Dendritic cell treated with granulocyte-macrophage colony-stimulating factor and Interleukin-4, amounts not matched to agents 40 ng/mL and 50 ng/mL, for 4 days (primary cell): ENCODE measurements around the gene PTX4.
"Not testable (repeated sequence)": the region's sequence is repeated elsewhere in the genome, so short reads cannot be mapped to it uniquely, and the experiment has no call there.

Source experiments
- H3K27ac Mint-ChIP-seq: one replicate; pipeline ENCODE4 v1.8.0; 2022; ENCODE audit warnings: mild to moderate bottlenecking, mixed read lengths
- H3K27me3 Mint-ChIP-seq: one replicate; pipeline ENCODE4 v1.8.0; 2022; ENCODE audit warnings: mild to moderate bottlenecking, mixed read lengths
- H3K36me3 Mint-ChIP-seq: one replicate; pipeline ENCODE4 v1.8.0; 2022; ENCODE audit warnings: low read depth, mixed read lengths
- H3K4me1 Mint-ChIP-seq: one replicate; pipeline ENCODE4 v1.8.0; 2022; ENCODE audit warnings: low read depth, mixed read lengths
- H3K4me3 Mint-ChIP-seq: one replicate; pipeline ENCODE4 v1.8.0; 2022; ENCODE audit warnings: mild to moderate bottlenecking, moderate library complexity, mixed read lengths
- H3K9me3 Mint-ChIP-seq: one replicate; pipeline ENCODE4 v1.8.0; 2022; ENCODE audit warnings: mixed read lengths
- intact Hi-C: fragments of 100-400 bp; cut with micrococcal nuclease; formaldehyde crosslinking; loops from one replicate; pipeline ENCODE4 v1.15.0; 2022

PTX4 gene

DNA sequence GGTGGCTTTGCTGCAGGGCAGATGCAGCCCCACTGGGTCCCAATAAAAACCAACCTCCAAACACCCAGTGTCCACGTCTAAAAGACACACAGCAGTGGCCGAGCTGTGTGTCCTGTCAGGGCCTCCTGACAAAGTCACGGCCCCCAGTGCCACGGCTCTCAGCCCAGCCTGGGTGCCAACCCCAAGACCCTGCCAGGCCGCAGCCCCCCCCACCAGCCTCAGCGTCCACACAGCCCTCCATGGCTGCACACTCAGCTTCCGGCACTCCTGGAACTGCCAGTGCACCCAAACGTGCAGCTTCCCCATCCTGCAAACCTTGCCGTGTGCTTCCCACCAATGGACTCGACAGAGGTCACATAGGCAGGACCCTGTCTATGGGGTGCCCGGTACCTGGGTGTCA is 40.8 kb downstream of the PTX4 start:
- no peaks in the 10 kb centered on the region for H3K27me3 Mint-ChIP-seq
- H3K9me3 Mint-ChIP-seq: no peaks in the 10 kb centered on the region

DNA sequence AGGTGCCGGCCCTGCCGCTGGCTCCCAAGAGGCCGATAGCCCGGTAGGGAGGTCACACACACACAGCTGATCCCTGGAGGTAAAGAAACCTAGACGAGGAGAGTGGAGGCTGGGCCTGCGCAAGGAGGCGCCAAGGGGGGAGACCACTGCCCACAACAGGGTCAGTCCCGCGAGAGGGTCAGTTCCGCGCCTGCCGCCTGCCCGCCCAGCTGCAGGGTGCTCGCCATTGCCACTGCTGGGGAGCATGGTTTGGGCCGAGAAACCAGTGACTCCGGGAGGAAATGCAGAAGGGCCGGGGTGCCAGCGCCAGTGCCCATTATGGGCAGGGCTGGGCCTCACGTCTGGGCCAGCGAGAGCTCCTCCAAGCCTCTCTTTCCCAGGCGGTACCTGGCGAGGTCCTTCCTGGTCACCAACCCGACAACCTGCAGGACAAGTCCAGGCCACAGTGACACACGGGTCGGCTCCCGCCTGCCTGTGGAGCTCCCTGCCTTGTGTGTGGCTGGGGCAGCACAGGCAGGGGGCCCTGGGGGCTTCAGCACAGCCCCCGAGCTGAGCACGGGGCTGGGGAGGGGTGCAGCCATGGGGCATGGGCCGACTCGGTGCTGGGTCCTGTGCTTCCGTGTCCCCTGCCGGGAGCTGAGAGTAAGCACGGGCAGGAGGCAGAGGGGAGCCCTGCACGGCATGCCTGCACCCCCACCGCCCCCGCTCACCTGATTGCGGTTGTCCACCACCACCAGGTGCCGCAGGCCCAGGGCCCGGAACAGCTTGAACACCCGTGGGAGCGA is 42.3 kb downstream of the PTX4 start:
- Mint-ChIP-seq H3K9me3 (no peaks in the 10 kb centered on the region), H3K27ac (no peak overlapping the region), H3K4me3 (no peak overlapping the region), H3K36me3 (peaks cover 84% of the 10 kb centered on the region), H3K27me3 (no peaks in the 10 kb centered on the region), H3K4me1 (no peaks in the 10 kb centered on the region)
- intact Hi-C loops: no loop called here

More for the DNA sequence above, 40.8 kb downstream of the PTX4 start:
- intact Hi-C loops: no loop called here
- Mint-ChIP-seq H3K27ac (no peak overlapping the region), H3K36me3 (peaks cover 86% of the 10 kb centered on the region), H3K4me3 (no peak overlapping the region), H3K4me1 (no peaks in the 10 kb centered on the region)

DNA sequence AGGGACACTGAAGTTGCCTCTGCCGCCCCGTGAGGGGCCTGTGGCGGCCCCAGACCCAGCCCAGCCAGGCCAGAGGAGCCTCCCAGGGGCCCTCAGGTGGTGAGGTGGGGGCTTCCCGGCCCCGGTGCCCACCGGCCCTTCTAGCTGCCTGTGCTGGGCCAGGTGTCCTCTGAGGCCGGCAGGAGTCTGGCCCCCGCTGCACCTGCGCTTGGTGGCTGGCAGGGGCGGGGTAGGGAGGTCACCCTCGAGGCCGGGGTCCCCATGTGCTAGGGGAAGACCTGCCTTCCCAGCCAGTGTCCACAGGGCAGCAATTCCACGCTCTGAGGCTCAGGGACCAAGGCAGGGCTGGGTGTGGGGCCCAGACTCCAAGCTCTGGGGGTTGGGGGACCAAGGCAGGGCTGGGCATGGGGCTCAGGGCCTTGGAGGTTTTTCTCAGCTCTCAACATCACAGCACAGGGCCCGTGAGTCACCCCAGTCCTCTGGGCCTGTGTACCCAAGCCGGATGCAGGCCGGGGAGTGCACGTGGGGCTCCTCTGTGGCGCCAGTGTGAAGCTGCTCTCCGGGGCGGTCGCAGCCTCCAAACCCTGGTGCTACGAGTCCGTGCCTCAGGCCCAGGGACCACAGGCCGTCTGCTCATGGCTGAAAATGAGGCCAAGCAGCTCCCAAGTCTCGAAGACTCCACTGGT is 43.1 kb downstream of the PTX4 start:
- no peaks in the 10 kb centered on the region for H3K27me3 Mint-ChIP-seq
- peaks cover 83% of the 10 kb centered on the region for H3K36me3 Mint-ChIP-seq
- no peak overlapping the region for H3K27ac Mint-ChIP-seq
- H3K4me3 Mint-ChIP-seq: no peak overlapping the region
- H3K4me1 Mint-ChIP-seq: no peaks in the 10 kb centered on the region
- H3K9me3 Mint-ChIP-seq: no peaks in the 10 kb centered on the region
- intact Hi-C loops: no loop called here

DNA sequence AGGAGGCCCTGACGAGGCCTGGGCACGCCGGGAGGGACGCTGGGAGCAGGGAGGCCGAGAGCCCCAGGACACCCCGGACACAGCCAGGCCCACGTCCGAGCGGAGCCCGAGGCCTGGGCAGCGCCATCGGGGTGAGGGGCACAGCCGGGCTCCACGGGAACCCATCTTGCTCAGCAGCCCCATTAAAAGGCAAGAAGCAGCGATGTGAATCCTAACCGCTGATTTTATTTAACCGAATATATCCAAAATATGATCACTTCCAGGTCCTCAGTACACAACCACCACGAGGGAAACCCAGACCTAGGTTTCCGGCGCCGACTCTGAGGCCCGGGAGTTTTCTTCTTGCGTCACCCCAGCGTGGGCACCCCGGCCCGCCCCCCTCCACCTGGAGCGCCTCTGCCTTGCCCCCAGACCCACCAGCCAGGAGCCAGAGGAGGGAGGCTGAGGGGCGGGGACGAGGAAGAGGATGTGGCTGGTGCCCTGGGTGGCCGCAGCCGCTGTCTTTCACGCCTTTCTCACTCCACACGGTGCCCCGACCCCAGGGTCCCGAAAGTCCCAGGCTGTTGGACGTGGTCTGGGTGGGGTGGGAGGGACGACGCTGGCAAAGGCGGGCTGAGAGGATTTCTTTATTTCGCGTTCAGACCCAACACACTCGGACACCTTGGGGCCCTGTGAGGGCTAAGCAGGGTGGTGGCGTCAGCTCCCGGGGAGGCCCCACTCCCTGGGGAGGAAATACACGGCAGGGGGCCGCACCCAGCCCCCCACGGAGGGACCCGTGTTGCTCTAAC is 43.8 kb downstream of the PTX4 start:
- Mint-ChIP-seq H3K4me1 (no peaks in the 10 kb centered on the region), H3K27me3 (no peaks in the 10 kb centered on the region), H3K4me3 (no peak overlapping the region), H3K9me3 (no peaks in the 10 kb centered on the region), H3K27ac (no peak overlapping the region), H3K36me3 (peaks cover 82% of the 10 kb centered on the region)
- intact Hi-C loops: no loop called here

DNA sequence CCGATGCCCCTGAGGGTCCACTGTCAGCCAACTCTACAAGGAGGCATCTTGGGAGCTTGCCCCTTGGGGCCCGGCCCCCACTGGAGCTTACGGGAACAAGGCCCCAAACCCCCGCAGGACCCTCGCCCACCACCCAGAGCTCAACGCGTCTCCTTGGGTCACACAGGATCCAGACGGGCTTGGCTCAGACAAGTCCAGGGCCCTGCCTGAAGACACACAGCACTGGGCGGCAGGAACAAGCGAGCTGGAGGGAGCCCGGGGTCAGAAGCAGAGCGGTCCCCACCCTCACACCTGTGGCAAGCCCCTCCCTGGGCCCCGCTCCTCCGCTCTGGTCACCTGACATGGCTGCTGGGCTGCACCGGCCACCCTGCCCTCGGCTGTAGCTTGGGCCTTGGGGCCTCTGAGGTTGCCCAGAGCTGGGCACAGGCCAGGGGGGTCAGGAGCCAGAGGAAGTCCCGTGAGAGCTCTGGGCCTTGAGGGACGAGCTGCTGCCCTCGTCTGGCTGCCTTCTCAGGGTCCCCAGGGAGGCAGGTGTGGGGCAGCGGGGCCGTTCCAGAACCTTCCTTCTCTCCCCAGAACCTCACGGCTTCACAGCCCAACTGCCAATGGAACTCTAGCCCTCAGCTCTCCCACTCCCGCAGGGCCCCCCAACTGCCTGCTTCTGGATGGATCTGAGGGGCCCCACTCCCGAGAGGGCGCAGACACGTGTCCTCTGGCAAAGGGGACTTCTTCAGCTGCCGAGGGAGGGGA is 44.6 kb downstream of the PTX4 start, which contains the start of gene CCDC154:
CCDC154 (minus strand) TSS at position 577 of the 750 bp plus-strand sequence; CDS start at position 343, 234 bp downstream.
- H3K36me3 Mint-ChIP-seq: peaks cover 79% of the 10 kb centered on the region
- no peaks in the 10 kb centered on the region for H3K4me1 Mint-ChIP-seq
- intact Hi-C loops: no loop called here
- no peak within 1 kb of the TSS for H3K4me3 Mint-ChIP-seq
- no peaks in the 10 kb centered on the region for H3K27me3 Mint-ChIP-seq
- no peaks in the 10 kb centered on the region for H3K9me3 Mint-ChIP-seq
- no peak within 1 kb of the TSS for H3K27ac Mint-ChIP-seq

DNA sequence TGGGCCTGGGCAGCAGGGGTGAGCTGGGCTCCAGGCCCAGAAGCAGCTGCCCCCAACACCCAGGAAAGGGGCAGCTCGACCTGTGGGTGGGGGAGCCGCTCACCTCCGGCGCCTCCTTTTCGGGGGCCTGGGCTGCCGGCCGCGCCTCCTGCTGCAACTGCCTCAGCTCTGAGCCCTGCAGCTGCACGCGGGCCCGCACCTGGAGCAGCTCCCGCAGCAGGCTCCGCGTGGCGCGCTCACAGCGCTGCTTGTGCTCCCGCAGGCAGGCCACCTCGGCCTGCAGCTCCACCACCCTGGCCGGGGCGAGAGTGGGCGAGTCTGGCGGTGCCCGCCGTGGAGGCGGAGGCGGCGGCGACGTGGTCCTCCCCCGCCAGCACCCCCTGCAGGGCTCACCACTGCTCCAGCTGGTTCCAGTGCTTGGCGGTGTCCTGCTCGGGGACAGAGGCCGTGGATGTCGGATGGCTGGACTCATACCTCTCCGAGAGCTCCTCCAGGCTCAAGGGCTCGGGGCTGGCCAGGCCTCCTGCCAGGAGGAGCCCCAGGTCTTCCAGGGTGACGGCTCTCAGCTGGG is 45.3 kb downstream of the PTX4 start:
- Mint-ChIP-seq H3K27ac (peak overlapping the region; percentile 43), H3K4me3 (no peak overlapping the region), H3K36me3 (peaks cover 79% of the 10 kb centered on the region)

DNA sequence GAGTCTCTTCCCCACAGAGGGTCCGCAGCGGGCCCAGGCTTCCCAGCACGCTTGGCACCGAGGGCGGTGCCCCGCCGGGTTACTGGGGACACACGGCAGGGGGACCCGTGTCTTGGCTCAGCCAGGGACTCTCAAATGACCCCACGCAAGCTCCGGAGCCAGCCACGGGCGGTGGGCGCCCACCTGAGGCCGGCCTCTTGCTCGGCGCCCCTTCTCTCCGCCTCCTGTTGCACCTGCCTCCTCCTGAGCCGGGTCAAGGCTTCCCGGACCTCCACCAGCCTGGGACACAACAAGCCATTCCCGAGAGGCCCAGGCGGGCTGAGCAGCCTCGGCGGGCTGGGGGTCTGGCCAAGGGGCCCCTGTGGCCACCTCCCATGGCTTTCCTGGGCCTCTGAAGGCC is 46.0 kb downstream of the PTX4 start:
- no peak overlapping the region for H3K4me3 Mint-ChIP-seq
- H3K36me3 Mint-ChIP-seq: peaks cover 79% of the 10 kb centered on the region
- H3K27me3 Mint-ChIP-seq: no peaks in the 10 kb centered on the region
- peak overlapping the region; percentile 43 for H3K27ac Mint-ChIP-seq
- no peaks in the 10 kb centered on the region for H3K4me1 Mint-ChIP-seq
- intact Hi-C loops: no loop called here
- no peaks in the 10 kb centered on the region for H3K9me3 Mint-ChIP-seq

More for the DNA sequence above, 45.3 kb downstream of the PTX4 start:
- Mint-ChIP-seq H3K9me3 (no peaks in the 10 kb centered on the region), H3K27me3 (no peaks in the 10 kb centered on the region), H3K4me1 (no peaks in the 10 kb centered on the region)
- intact Hi-C loops: no loop called here

DNA sequence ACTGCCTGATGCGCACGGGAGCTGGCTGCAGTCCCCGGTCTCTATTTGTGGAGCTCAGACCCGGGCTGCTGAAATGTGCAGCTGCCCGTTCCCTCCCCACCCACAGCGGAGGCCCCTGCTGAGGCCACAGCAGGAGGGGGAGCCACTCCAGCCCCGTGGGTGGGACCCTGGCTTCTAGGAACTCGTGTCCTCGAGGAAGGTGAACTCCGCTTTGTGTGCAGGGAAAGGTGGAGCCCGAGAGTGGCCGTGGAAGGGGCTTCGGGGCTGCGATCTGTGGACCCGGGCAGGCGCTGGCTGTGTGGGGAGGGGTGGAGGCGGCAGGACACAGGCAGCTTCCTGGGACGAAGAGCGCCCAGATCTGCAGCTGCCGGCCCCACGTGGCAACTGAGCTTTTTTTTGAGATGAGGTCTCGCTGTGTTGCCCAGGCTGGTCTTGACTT is 47.3 kb downstream of the PTX4 start:
- no peak overlapping the region for H3K27ac Mint-ChIP-seq
- no peaks in the 10 kb centered on the region for H3K9me3 Mint-ChIP-seq
- H3K4me1 Mint-ChIP-seq: no peaks in the 10 kb centered on the region
- no peak overlapping the region for H3K4me3 Mint-ChIP-seq
- intact Hi-C loops: no loop called here
- H3K27me3 Mint-ChIP-seq: no peaks in the 10 kb centered on the region
- peaks cover 75% of the 10 kb centered on the region for H3K36me3 Mint-ChIP-seq

DNA sequence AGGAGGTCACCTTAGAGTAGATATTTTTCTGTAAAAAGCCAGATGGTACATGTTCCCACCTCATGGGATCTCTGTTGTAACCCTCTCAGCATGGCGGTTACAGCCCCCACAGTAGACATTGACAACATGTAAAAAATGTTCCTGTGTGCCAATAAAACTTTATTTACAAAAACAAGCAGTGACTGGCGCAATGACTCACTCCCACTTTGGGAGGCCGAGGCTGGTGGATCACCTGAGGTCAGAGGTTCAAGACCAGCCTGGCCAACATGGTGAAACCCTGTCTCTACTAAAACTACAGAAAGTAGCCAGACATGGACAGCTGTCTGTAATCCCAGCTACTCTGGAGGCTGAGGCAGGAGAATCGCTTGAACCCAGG is 49.1 kb downstream of the PTX4 start:
- H3K4me3 Mint-ChIP-seq, H3K9me3 Mint-ChIP-seq, H3K27me3 Mint-ChIP-seq, H3K4me1 Mint-ChIP-seq, intact Hi-C loops: not testable (repeated sequence)
- H3K27ac Mint-ChIP-seq: peak overlapping the region; percentile 32
- H3K36me3 Mint-ChIP-seq: peaks cover 75% of the 10 kb centered on the region

DNA sequence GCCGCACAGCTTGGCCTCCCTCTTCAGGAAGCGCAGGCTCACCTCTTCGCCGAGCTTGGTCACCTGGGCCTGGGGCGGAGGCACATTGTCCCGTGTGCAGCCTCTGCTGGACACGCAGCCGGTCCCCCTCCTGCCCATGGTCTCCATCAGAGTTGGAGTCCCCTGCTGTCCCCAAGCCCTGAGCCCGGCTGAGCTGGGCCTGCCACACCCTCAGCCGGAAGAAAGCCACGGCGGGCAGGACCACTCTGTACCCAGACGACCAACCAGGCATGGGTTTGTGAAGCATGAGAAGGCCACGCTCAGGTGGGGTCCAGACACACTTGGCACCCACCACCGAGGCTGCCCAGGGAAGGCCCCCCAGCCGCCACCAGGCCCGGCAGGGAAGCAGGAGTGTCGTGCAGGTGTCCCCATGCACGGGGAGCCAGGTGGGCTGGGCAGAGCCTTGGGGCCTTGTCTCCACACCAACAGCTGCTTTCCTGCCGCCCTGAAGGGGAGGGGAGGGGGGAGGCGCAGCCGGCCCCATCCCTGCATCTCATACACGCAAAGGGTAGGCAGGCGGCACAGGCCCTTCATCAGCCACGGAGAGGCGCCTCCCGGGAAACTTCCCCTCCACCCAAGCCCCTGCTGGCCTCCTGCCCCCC is 49.6 kb downstream of the PTX4 start:
- intact Hi-C loops: no loop called here
- H3K36me3 Mint-ChIP-seq: peaks cover 77% of the 10 kb centered on the region
- H3K4me3 Mint-ChIP-seq: no peak overlapping the region
- no peaks in the 10 kb centered on the region for H3K9me3 Mint-ChIP-seq
- no peaks in the 10 kb centered on the region for H3K27me3 Mint-ChIP-seq
- H3K4me1 Mint-ChIP-seq: no peaks in the 10 kb centered on the region
- H3K27ac Mint-ChIP-seq: peak overlapping the region; percentile 32

DNA sequence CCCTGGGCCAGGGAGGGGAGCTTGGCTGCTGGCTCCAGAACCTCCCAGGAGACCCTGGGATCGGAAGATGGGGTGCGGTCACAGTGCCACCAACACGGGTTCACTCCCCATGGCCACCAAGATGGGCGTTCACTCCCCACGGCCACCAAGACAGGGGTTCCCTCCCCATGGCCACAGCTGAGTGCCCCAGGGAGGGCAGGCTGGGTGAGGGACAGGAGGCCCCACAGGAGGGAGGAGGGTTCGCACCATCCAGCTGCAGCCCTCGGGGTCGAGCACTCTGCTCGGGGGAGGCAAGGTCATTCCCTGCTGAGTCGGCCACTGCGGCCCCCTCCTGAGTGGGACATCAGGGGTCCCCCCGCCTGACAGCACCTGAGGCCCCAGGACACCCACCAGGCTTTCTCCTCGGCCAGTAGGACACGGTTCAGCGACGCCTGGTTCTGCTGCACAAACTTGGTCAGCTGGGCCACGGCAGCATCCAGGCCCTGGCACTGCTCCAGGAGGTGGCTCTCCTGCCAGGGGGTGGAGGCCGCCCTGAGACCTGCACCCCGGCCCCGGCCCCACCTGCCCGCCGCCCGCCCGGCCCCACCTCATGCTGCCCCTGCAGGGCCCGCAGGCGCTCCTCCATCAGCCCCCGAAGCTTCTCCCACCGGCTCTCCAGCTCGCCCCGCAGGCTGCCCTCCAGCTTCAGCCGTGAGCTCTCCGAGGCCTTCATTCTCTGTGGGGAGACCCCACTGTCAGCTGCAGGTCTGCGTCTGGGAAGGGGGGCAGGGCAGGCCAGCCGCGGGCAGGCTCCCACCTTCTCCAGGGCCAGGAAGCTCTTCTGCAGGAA is 50.3 kb downstream of the PTX4 start:
- H3K36me3 Mint-ChIP-seq: peaks cover 77% of the 10 kb centered on the region
- H3K4me3 Mint-ChIP-seq: no peak overlapping the region
- intact Hi-C loops: no loop called here
- H3K27me3 Mint-ChIP-seq: peaks cover under 1% of the 10 kb centered on the region
- no peaks in the 10 kb centered on the region for H3K4me1 Mint-ChIP-seq
- no peaks in the 10 kb centered on the region for H3K9me3 Mint-ChIP-seq
- H3K27ac Mint-ChIP-seq: peak overlapping the region; percentile 32

DNA sequence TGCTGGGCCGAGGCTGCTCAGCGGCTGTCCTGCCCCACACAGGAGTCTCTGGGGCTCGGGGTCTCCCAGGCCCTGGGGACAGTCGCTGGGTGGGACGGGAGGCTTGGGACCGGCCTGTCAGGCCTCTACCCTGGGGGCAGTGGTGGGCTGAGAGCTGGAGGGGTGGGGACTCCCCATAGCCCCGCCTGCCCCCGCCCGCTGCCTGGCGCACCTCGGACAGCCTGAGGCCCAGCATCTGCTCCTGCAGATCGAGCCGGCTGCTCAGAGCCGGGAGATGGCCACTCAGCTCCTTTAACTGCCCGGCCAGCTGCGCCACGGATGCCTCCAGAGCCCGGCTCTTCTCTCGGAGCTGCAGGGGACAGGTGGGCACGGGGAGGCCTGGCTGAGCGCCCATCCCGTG is 51.1 kb downstream of the PTX4 start:
- Mint-ChIP-seq H3K27me3 (peaks cover 3% of the 10 kb centered on the region), H3K27ac (no peak overlapping the region), H3K36me3 (peaks cover 71% of the 10 kb centered on the region), H3K9me3 (no peaks in the 10 kb centered on the region), H3K4me1 (no peaks in the 10 kb centered on the region), H3K4me3 (no peak overlapping the region)
- intact Hi-C loops: no loop called here
